GM12875 (cell line): ENCODE data around the gene UFSP1.
"Not testable (repeated sequence)": the region's sequence is repeated elsewhere in the genome, so short reads cannot be mapped to it uniquely, and the experiment has no call there.

Experiments
- H3K4me3 ChIP-seq: one replicate; pipeline ENCODE4 v1.5.1; 2011; ENCODE audit warnings: low read depth, low read length, control low read depth
- CTCF ChIP-seq: IDR thresholded peaks from 2 replicates; pipeline ENCODE4 v1.5.1; 2011; ENCODE audit warnings: low read depth, mild to moderate bottlenecking, control low read depth, inconsistent platforms, low read length, moderate library complexity, borderline replicate concordance; ENCODE audit not compliant: insufficient read depth

Gene UFSP1

GRCh38 chr7:100914208-100914878, 24.8 kb upstream of the UFSP1 start:
- TF ChIP-seq CTCF: no peak
- no peak overlapping the region for H3K4me3 ChIP-seq

GRCh38 chr7:100911484-100911883, 22.0 kb upstream of the UFSP1 start:
- H3K4me3 ChIP-seq: no peak overlapping the region
- TF ChIP-seq CTCF: no peak

- not testable (repeated sequence) for H3K4me3 ChIP-seq
These were observed 20.9 kb upstream of the UFSP1 start for GRCh38 chr7:100910443-100910842.

- no peak overlapping the region for H3K4me3 ChIP-seq
- TF ChIP-seq CTCF: no peak
These were observed 19.0 kb upstream of the UFSP1 start for GRCh38 chr7:100908512-100908911.

GRCh38 chr7:100902638-100903037, 13.1 kb upstream of the UFSP1 start:
- no peak for TF ChIP-seq CTCF
- no peak overlapping the region for H3K4me3 ChIP-seq

GRCh38 chr7:100901921-100902332, 12.4 kb upstream of the UFSP1 start:
- no peak for TF ChIP-seq CTCF
- H3K4me3 ChIP-seq: no peak overlapping the region

GRCh38 chr7:100900978-100901377, 11.5 kb upstream of the UFSP1 start:
- no peak for TF ChIP-seq CTCF

More at GRCh38 chr7:100900978-100901377, 11.5 kb upstream of the UFSP1 start:
- no peak overlapping the region for H3K4me3 ChIP-seq
